Cardiac septum (tissue), 1 donor: ENCODE results near the gene C1orf74. TPM values are rescaled to one million over a fixed set of nuclear protein-coding genes. Genes with fewer than 3 reads are reported as not detected.
A peak's percentile ranks its signal among the peaks of the same experiment; 100 is the strongest.

Experiments
- DNase-seq: peaks from one replicate; pipeline ENCODE4 v3.0.0-alpha.2; 2020; ENCODE audit warnings: low spot score
- intact Hi-C: fragments of 100-400 bp; cut with DNase I; formaldehyde crosslinking; loops from one replicate; pipeline ENCODE4 v1.14.0; 2022
- total RNA-seq: library from RNA; stranded (reverse); fragmentation: NEBNext Ultra II Directional; extraction: Animal tissue kit (Norgen Biotek cat#: 25700); gene quantifications from one replicate; pipeline ENCODE4 v1.2.1, GENCODE V29; 2021
- donor health status: DM: no; HTN: no; CAD: no.

The C1orf74 gene
- total RNA-seq, 1 donor from 2014 or later: 1.6 TPM

GRCh38 chr1:209778102-209778501 is 6.3 kb downstream of the C1orf74 start:
- intact Hi-C loops: no loop called here
- no peak for DNase-seq

- intact Hi-C loops: no loop called here
- DNase-seq: no peak
Observed at GRCh38 chr1:209777587-209777986, 6.8 kb downstream of the C1orf74 start.

GRCh38 chr1:209775678-209776077 is 8.7 kb downstream of the C1orf74 start:
- intact Hi-C loops: no loop called here

GRCh38 chr1:209774592-209774991 is 9.8 kb downstream of the C1orf74 start:
- intact Hi-C loops: no loop called here
- DNase-seq: no peak

More at GRCh38 chr1:209775678-209776077, 8.7 kb downstream of the C1orf74 start:
- no peak for DNase-seq

DNA sequence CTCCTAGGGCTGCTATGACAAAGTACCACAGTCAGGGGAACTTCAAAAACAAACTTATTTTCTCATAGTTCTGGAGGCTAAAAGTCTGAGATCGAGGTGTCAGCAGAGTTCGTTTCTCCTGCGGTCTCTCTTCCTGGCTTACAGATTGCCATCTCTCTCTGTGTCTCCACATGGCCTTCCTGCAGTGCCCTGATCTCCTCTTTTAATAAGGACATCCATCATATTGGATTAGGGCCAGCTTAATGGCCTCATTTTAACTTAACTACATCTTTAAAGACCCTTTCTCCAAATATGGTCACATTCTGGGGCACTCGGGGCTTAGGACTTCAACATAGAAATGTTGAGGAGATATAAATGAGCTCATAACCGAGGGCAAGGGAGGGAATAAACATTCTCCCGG is 12.2 kb downstream of the C1orf74 start:
- intact Hi-C loops: no loop called here
- no peak for DNase-seq

GRCh38 chr1:209770636-209771415 is 13.5 kb downstream of the C1orf74 start:
- intact Hi-C loops: no loop called here
- DNase-seq: no peak

DNA sequence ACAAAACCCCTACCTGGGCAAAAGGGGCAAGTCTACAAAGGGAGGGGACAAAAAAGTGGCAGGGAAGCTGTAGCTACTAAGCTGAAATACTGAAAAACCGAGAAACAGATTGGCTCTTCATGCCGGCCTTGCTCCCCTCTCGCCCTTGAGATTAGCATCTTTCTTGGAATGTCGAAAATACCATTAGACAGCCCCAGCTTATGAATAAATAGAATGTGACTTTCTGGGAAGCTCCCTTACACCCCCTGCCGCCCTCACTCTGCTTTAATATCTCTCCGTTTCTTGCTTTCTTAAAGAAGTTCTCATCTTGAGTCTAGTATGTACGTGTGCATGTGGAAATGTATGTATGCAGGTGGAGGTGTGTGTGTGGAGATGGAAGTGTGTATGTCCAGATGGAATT is 14.4 kb downstream of the C1orf74 start:
- intact Hi-C loops: loop anchor here (5.0 kb wide), 1 partner anchor 57 kb away; the partner anchor contains the start of gene UTP25

DNA sequence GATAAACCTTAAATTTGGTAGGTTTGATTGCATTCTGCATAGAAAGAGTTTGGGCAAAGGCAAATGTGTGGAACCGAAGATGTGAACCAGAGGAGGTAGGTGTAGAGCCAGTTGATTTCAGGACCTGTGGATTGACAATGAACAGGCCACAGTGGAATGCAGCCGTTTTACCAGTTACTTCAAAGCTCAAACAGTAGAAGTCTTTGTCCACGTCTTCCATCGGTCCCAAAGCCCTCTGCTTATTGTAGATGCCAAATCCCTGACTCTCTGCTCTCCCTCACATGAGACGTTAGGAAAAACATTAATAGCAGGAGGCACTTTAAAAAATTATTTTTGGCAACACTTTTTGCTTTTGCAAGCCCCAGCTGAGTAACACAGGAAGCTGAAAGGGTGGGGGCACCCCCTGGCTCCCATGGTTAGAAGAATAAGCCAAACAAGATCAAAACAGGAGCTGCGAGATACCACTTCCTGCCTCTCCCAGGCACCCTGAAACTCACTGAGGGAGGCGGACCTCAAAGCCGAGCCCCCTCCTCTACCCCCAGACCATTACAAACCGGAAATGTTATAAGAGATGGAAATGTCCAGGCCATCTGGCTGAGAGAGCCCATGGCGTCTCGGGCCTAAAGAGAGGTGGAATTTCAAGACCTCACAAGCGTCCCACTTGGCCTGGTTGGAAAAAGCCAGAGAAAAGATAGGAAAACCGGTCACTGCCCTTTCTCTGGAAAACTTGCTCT is 15.0 kb downstream of the C1orf74 start:
- DNase-seq: peak; percentile 90
- intact Hi-C loops: loop anchor here (5.0 kb wide), 1 partner anchor 58 kb away; the partner anchor contains the start of gene UTP25

More for the DNA sequence above, 14.4 kb downstream of the C1orf74 start:
- DNase-seq: no peak

DNA sequence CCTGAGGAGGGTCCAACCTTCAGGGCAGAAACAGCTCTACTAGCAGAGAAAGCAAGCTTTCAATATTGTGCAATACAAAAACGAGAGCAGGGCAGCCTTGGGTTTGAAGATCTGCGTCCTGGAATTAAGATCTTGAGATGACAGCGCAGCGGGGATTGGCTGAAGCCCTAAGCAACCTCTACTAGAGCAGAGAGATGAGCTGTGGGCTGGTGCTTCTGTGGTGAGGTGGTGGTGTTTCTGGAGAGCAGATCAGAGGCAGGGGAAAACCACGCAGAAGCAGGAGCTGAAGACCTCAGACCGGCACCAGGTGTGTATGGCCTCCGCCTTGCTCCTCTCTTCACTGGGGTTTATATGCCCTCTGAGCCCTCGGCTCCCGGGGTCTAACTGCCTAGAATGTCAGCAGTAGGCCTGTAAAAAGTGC is 16.0 kb downstream of the C1orf74 start:
- no peak for DNase-seq
- intact Hi-C loops: loop anchor here (5.0 kb wide), 1 partner anchor 59 kb away; the partner anchor contains the start of gene UTP25

DNA sequence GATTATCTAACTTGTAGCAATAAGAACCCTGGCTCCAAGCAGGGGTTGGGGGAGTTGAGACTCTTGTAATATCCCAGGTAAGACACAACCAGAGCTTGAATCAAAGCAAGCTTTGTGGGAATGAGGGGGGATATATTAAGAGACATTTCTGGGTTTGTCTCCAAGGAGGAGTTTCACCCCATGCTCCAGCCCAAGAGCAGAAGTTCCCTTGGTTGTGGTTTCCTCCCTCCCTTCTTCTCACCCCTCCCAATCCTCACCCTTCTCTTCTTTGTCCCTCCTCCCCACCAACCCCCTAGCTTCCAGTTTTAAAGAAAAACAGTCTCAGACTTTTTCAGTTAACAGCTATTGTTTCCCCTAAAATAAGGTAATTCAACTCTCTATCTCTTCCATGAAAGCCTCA is 16.7 kb downstream of the C1orf74 start:
- intact Hi-C loops: loop anchor here (5.0 kb wide), 1 partner anchor 60 kb away; the partner anchor contains the start of gene UTP25
- DNase-seq: no peak

DNA sequence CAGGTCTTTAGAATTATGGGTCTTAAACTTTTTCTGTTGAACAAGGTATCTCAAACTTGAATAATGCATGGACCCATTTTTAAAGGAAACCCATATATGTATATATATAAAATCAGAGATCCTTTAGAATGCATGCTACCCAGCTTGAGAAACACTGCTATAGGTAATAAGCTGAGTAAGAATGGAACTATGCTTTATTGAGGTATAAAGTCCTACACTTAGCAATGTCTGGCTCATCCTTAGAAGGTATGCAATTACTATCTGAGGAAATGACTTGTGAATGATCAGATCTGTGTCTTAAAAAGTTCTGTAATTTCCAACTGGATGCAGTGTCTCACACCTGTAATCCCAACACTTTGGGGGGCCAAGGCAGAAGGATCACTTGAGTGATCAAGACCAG is 17.3 kb downstream of the C1orf74 start:
- intact Hi-C loops: loop anchor here (5.0 kb wide), 1 partner anchor 60 kb away; the partner anchor contains the start of gene UTP25
- no peak for DNase-seq

- intact Hi-C loops: loop anchor here (5.0 kb wide), 1 partner anchor 61 kb away; the partner anchor contains the start of gene UTP25
- peak; percentile 75 for DNase-seq
Observed at GRCh38 chr1:209766051-209766450, 18.3 kb downstream of the C1orf74 start.

DNA sequence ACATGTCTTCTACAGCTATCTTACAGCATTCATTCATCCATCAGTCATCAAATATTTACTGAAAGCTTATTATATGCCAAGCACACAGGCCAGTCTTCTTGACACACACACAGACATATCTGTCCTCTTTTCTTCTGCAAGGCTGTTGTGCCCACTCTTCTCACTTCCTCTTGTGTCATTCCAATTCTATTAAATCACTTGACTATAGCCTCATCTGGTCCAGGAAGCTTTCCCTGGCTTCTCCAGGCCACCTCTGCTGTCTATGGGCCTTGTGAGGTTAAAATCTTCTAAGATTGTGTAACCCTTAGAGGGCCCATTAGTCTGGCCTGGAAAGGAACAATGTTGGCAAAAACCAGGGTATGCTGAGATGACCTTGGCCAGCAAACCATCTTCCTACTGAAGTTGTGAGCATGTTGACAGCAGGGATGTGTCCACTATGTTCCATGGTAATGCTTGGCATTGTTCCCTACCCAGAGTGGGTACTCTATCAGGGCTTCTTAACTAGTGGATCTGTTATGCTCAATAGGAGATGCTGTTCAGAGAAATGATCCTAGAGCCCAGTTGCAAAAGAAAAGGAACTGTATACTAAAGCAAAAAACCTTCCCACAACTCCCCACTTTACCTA is 23.2 kb downstream of the C1orf74 start:
- no peak for DNase-seq
- intact Hi-C loops: no loop called here

- DNase-seq: no peak
- intact Hi-C loops: no loop called here
Observed at GRCh38 chr1:209759829-209760359, 24.5 kb downstream of the C1orf74 start.

- no peak for DNase-seq
- intact Hi-C loops: no loop called here
Observed at GRCh38 chr1:209758400-209758799, 26.0 kb downstream of the C1orf74 start.

DNA sequence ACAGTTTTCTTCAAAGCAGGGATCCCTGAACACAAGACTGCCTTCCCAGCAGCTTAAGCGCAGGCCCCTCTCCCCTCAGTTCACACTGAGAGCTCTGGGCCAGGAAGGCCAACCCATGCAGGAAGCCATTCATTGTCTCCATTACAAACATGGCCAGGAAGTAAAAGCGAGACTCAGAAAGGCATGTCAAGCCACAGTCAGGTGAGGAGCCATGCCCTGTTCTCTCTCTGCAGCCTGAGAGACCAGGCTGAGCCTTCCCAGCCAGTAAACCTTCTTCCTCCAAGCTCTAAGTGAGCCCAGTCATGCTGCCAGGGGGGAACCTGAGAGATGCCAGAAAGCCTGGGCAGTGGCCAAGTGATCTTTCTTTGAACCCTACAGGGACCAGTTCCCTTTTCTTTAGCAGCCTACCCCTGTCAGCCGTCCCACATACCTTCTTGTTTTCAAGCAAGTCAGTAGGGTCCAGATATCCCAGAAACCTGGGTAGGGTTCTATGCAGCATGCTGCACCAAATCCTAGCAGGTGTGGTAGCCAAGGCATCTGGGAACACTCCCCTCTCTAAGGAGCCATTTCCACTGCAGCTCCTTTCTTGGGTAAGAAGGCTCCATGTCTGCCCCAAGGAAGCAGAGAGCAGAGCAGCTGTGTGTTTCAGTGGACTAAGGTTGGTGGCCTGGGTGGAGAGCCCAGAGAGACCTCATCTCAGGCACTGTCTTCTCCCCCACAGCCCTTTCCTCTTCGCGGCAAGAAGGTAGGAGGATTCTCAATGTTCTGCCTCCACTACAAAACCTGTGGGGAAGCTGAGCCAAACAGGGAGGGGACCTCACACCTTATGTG is 27.5 kb downstream of the C1orf74 start:
- intact Hi-C loops: no loop called here
- DNase-seq: peak; percentile 81

- intact Hi-C loops: no loop called here
- no peak for DNase-seq
Observed at GRCh38 chr1:209755926-209756614, 28.3 kb downstream of the C1orf74 start, which contains the start of gene TRAF3IP3. Gene TRAF3IP3 (plus strand): TSS chr1:209756053. CDS start chr1:209760040, 3,987 bp downstream.

- intact Hi-C loops: no loop called here
- DNase-seq: no peak
Observed at GRCh38 chr1:209755256-209755655, 29.1 kb downstream of the C1orf74 start.
